HCT116 (cell line): Measurements from ENCODE around the gene DNM3. TPM values are rescaled to one million over a fixed set of nuclear protein-coding genes. Genes with fewer than 3 reads are reported as not detected.
"Not testable (repeated sequence)": the region's sequence is repeated elsewhere in the genome, so short reads cannot be mapped to it uniquely, and the experiment has no call there.

Experiments
- ATAC-seq: fragments of 200-7000 bp; cut with Tn5 transposase; 2 replicates; pipeline ENCODE4 v1.9.1; 2020; ENCODE audit warnings: mild to moderate bottlenecking, moderate library complexity
- BruUV-seq: library from RNA; stranded (reverse); fragments of 400-500 nt; replicated peaks from 2 replicates; lab custom pipeline; 2021; lab: Mats Ljungman, UMichigan
- CTCF ChIA-PET: fragments of 300-600 bp; sonication (Branson Sonifier 250); formaldehyde crosslinking; loops from one replicate; lab custom pipeline; 2021; ENCODE audit warnings: antibody characterized with exemption; lab: Charles Lee
- POLR2A ChIA-PET: fragments of 300-600, 350-600 bp; sonication (Branson Sonifier 250); formaldehyde crosslinking; loops from one replicate; lab custom pipeline; 2021; ENCODE audit warnings: antibody characterized with exemption; lab: Charles Lee
- RAD21 ChIA-PET, 2 experiments: fragments of 300-600 bp; sonication (Branson Sonifier 250); formaldehyde crosslinking; loops; one replicate each; lab custom pipeline; 2023; ENCODE audit warnings: low total read pairs in 2 of 2; ENCODE audit not compliant: uncharacterized antibody in 2 of 2, unreplicated experiment in 2 of 2, low non-redundant PET in 1 of 2; lab: Charles Lee
- DNase-seq: peaks from one replicate; pipeline ENCODE4 v3.0.0-alpha.2; 2010; ENCODE audit warnings: low read depth, low spot score
- H2AFZ ChIP-seq: fragments of 200-600 bp; shearing (Covaris generic), sonication (generic); 2 replicates; pipeline ENCODE4 v1.6.1; 2017; ENCODE audit warnings: low read depth, mixed run types, mixed read lengths, antibody characterized with exemption, low read length; ENCODE audit not compliant: poor library complexity, severe bottlenecking
- H3K27ac ChIP-seq: 2 replicates; pipeline ENCODE4 v1.5.1; 2012; ENCODE audit warnings: low read depth, low read length
- H3K27me3 ChIP-seq: fragments of 200-600 bp; sonication (generic); 2 replicates; pipeline ENCODE4 v1.6.1; 2016; ENCODE audit warnings: mixed run types, low read length, mixed read lengths; ENCODE audit not compliant: insufficient read depth
- H3K36me3 ChIP-seq, 2 experiments: fragments of 200-500 bp in 1 of 2; fragments of 200-600 bp in 1 of 2; sonication (Bioruptor generic) in 1 of 2; sonication (generic) in 1 of 2; 2 replicates each; pipeline versions ENCODE4 v1.5.1 to v1.6.1; 2014 to 2016; ENCODE audit warnings: low read length in 2 of 2, inconsistent platforms in 1 of 2, mixed read lengths in 1 of 2, mixed run types in 1 of 2; ENCODE audit not compliant: insufficient read depth in 2 of 2, control insufficient read depth in 1 of 2
- H3K4me1 ChIP-seq, 2 experiments: fragments of 200-600 bp in 1 of 2; sonication (generic) in 1 of 2; 2 replicates each; pipeline versions ENCODE4 v1.5.1 to v1.6.1; 2012 to 2017; ENCODE audit warnings: low read length in 2 of 2, inconsistent platforms in 1 of 2, mild to moderate bottlenecking in 1 of 2, mixed read lengths in 1 of 2, mixed run types in 1 of 2, moderate library complexity in 1 of 2; ENCODE audit not compliant: insufficient read depth in 2 of 2, control insufficient read depth in 1 of 2
- H3K4me2 ChIP-seq: fragments of 200-600 bp; sonication (generic); 2 replicates; pipeline ENCODE4 v1.6.1; 2017; ENCODE audit warnings: mixed run types, low read length, mixed read lengths
- H3K4me3 ChIP-seq, 2 experiments: fragments of 200-600 bp in 1 of 2; sonication (generic) in 1 of 2; replicated peaks in 1 of 2; 2 replicates each; pipeline ENCODE4 v1.5.1; 2011 to 2016; ENCODE audit warnings: low read length in 2 of 2, control low read depth in 1 of 2, low read depth in 1 of 2, mild to moderate bottlenecking in 1 of 2, mixed read lengths in 1 of 2, mixed run types in 1 of 2
- H3K79me2 ChIP-seq: fragments of 200-600 bp; sonication (generic); 2 replicates; pipeline ENCODE4 v1.6.1; 2017; ENCODE audit warnings: mild to moderate bottlenecking, mixed run types, low read length, moderate library complexity, mixed read lengths; ENCODE audit not compliant: insufficient read depth
- H3K9ac ChIP-seq: fragments of 200-600 bp; sonication (generic); 2 replicates; pipeline ENCODE4 v1.6.1; 2016; ENCODE audit warnings: low read length, mixed read lengths
- H3K9me2 ChIP-seq: fragments of 200-600 bp; sonication (generic), shearing (Covaris generic); 2 replicates; pipeline ENCODE4 v1.6.1; 2017; ENCODE audit warnings: mixed run types, mild to moderate bottlenecking, moderate library complexity; ENCODE audit not compliant: insufficient read depth
- H3K9me3 ChIP-seq, 2 experiments: fragments of 200-500 bp in 1 of 2; fragments of 200-600 bp in 1 of 2; sonication (Bioruptor generic) in 1 of 2; sonication (generic) in 1 of 2; 2 replicates each; pipeline ENCODE4 v1.6.1; 2014 to 2017; ENCODE audit warnings: low read length in 2 of 2, mixed read lengths in 2 of 2, inconsistent platforms in 1 of 2, low read depth in 1 of 2, mild to moderate bottlenecking in 1 of 2, mixed run types in 1 of 2, moderate library complexity in 1 of 2; ENCODE audit not compliant: control insufficient read depth in 1 of 2, insufficient read depth in 1 of 2
- H4K20me1 ChIP-seq: fragments of 200-600 bp; sonication (generic), shearing (Covaris generic); 2 replicates; pipeline ENCODE4 v1.6.1; 2017; ENCODE audit warnings: mixed run types, mild to moderate bottlenecking, moderate library complexity; ENCODE audit not compliant: insufficient read depth
- CEBPB ChIP-seq: IDR thresholded peaks from 2 replicates; pipeline ENCODE4 v1.6.1; 2012; ENCODE audit warnings: low read depth
- EZH2phosphoT487 ChIP-seq: fragments of 200-600 bp; IDR thresholded peaks from 2 replicates; pipeline ENCODE4 v1.6.1; 2018; ENCODE audit warnings: antibody characterized with exemption, borderline replicate concordance
- FOSL1 ChIP-seq: IDR thresholded peaks from 2 replicates; pipeline ENCODE4 v1.6.1; 2012; ENCODE audit warnings: low read depth
- MAX ChIP-seq: IDR thresholded peaks from 2 replicates; pipeline ENCODE4 v1.6.1; 2012
- RAD21 ChIP-seq: IDR thresholded peaks from 2 replicates; pipeline ENCODE4 v1.6.1; 2012; ENCODE audit warnings: low read depth, mild to moderate bottlenecking
- SIN3A ChIP-seq: IDR thresholded peaks from 2 replicates; pipeline ENCODE4 v1.6.1; 2012; ENCODE audit warnings: low read depth
- SP1 ChIP-seq: IDR thresholded peaks from 2 replicates; pipeline ENCODE4 v1.6.1; 2012; ENCODE audit warnings: low read depth
- SRF ChIP-seq: IDR thresholded peaks from 2 replicates; pipeline ENCODE4 v1.6.1; 2012; ENCODE audit warnings: low read depth
- YY1 ChIP-seq: IDR thresholded peaks from 2 replicates; pipeline ENCODE4 v1.6.1; 2011; ENCODE audit warnings: low read length, low read depth, moderate library complexity, mild to moderate bottlenecking; ENCODE audit not compliant: insufficient replicate concordance; ENCODE audit errors: extremely low read depth
- ZBTB33 ChIP-seq: IDR thresholded peaks from 2 replicates; pipeline ENCODE4 v1.6.1; 2011; ENCODE audit warnings: mild to moderate bottlenecking, low read length, moderate library complexity; ENCODE audit not compliant: insufficient replicate concordance; ENCODE audit errors: extremely low read depth
- ZNF274 ChIP-seq: fragments of 200-500 bp; sonication (Bioruptor generic); IDR thresholded peaks from 2 replicates; pipeline ENCODE4 v1.6.1; 2014; ENCODE audit warnings: mild to moderate bottlenecking, low read depth, low read length, inconsistent platforms
- intact Hi-C: fragments of 100-400 bp; cut with micrococcal nuclease; formaldehyde crosslinking; loops from 2 replicates; pipeline ENCODE4 v1.10.0; 2022
- total RNA-seq: library from RNA; stranded (reverse); gene quantifications from one replicate; pipeline ENCODE4 v1.2.1, GENCODE V29; 2021; ENCODE audit not compliant: unreplicated experiment

DNM3 gene
- total RNA-seq, 1 experiment from 2014 or later, result 3.1 TPM

- ATAC-seq, result no peak
Observed at GRCh38 chr1:172299515-172299914, 458.2 kb downstream of the DNM3 start.

DNA sequence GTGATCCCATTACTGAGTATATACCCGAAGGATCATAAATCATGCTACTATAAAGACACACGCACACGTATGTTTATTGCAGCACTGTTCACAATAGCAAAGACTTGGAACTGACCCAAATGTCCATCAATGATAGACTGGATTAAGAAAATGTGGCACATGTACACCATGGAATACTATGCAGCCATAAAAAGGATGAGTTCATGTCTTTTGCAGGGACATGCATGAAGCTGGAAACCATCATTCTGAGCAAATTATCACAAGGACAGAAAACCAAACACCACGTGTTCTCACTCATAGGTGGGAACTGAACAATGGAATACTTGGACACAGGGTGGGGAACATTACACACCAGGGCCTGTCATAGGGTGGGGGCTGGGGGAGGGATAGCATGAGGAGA is 466.2 kb downstream of the DNM3 start:
- H3K36me3 ChIP-seq, H3K4me3 ChIP-seq, intact Hi-C loops, H3K9me3 ChIP-seq, BruUV-seq, H2AFZ ChIP-seq, H3K4me1 ChIP-seq, H3K4me2 ChIP-seq, CTCF ChIA-PET, DNase-seq, H4K20me1 ChIP-seq, H3K79me2 ChIP-seq, POLR2A ChIA-PET, H3K27me3 ChIP-seq, H3K9me2 ChIP-seq, H3K27ac ChIP-seq, ATAC-seq, H3K9ac ChIP-seq, RAD21 ChIA-PET: not testable (repeated sequence)

More at GRCh38 chr1:172299515-172299914, 458.2 kb downstream of the DNM3 start:
- CTCF ChIA-PET, result no interaction called here
- H4K20me1 ChIP-seq, result no peaks in the 10 kb centered on the region
- no peak overlapping the region for H3K9ac ChIP-seq
- H3K9me2 ChIP-seq, result no peaks in the 10 kb centered on the region
- H3K4me2 ChIP-seq, result no peak overlapping the region
- no peak overlapping the region for H3K27ac ChIP-seq
- no peaks in the 10 kb centered on the region for H3K79me2 ChIP-seq
- no peaks in the 10 kb centered on the region for H3K4me1 ChIP-seq
- intact Hi-C loops, result no loop called here
- H3K9me3 ChIP-seq, result no peaks in the 10 kb centered on the region
- no peaks in the 10 kb centered on the region for H3K36me3 ChIP-seq
- BruUV-seq, result no TSS peak
- TF ChIP-seq SP1, result no peak
- no peak for TF ChIP-seq SIN3A
- TF ChIP-seq SRF, result no peak
- TF ChIP-seq, all 23 proteins: peak for 0
- H2AFZ ChIP-seq, result no peak overlapping the region
- H3K27me3 ChIP-seq, result no peaks in the 10 kb centered on the region
- DNase-seq, result no peak
- ChIA-PET RAD21 (no interaction called here), POLR2A (no interaction called here)
- H3K4me3 ChIP-seq, result no peak overlapping the region

- H2AFZ ChIP-seq, result no peak overlapping the region
- intact Hi-C loops, result no loop called here
- no peak overlapping the region for H3K4me3 ChIP-seq
- no peak overlapping the region for H3K9ac ChIP-seq
- no peaks in the 10 kb centered on the region for H3K4me1 ChIP-seq
- no peaks in the 10 kb centered on the region for H3K36me3 ChIP-seq
- H3K27ac ChIP-seq, result no peak overlapping the region
- ChIA-PET POLR2A (no interaction called here), RAD21 (no interaction called here), CTCF (no interaction called here)
- BruUV-seq, result no TSS peak
- H3K9me3 ChIP-seq, result no peaks in the 10 kb centered on the region
- no peaks in the 10 kb centered on the region for H3K9me2 ChIP-seq
- H3K79me2 ChIP-seq, result no peaks in the 10 kb centered on the region
- no peak overlapping the region for H3K4me2 ChIP-seq
- H3K27me3 ChIP-seq, result no peaks in the 10 kb centered on the region
- ATAC-seq (no peak), DNase-seq (no peak)
- no peaks in the 10 kb centered on the region for H4K20me1 ChIP-seq
- TF ChIP-seq CEBPB (no peak), ZNF274 (no peak), FOSL1 (no peak), RAD21 (no peak), YY1 (no peak), EZH2phosphoT487 (no peak), MAX (no peak), ZBTB33 (no peak)
Observed at GRCh38 chr1:172308142-172308541, 466.8 kb downstream of the DNM3 start.
